H1 (cell line): ENCODE data around the gene NPIPB8. TPM values are rescaled to one million over a fixed set of nuclear protein-coding genes. Genes with fewer than 3 reads are reported as not detected.

Experiments used
- CTCF ChIA-PET: fragments of 300-600 bp; sonication (Branson Sonifier 250); formaldehyde crosslinking; loops from one replicate; lab custom pipeline; 2021; ENCODE audit not compliant: partially characterized antibody; lab: Charles Lee
- POLR2A ChIA-PET: fragments of 300-600 bp; sonication (Branson Sonifier 250); formaldehyde crosslinking; loops from one replicate; lab custom pipeline; 2021; ENCODE audit warnings: inconsistent platforms; ENCODE audit not compliant: partially characterized antibody; lab: Charles Lee
- DNase-seq, 2 experiments: peaks; one replicate each; pipeline versions ENCODE4 v3.0.0 to v3.0.0-alpha.2; 2010 to 2022; ENCODE audit warnings: low spot score in 2 of 2, low read depth in 1 of 2, mixed read lengths in 1 of 2
- FAIRE-seq: peaks from 2 replicates; lab custom pipeline; 2011; peaks lifted over from hg19 to GRCh38; lab: Jason Lieb, UNC
- H2AFZ ChIP-seq: 2 replicates; pipeline ENCODE4 v1.8.1; 2012; ENCODE audit warnings: low read length, inconsistent platforms
- H2AK5ac ChIP-seq: 2 replicates; pipeline ENCODE4 v1.6.1; 2013; ENCODE audit warnings: low read depth, low read length
- H2BK120ac ChIP-seq: replicated peaks from 2 replicates; pipeline ENCODE3; 2013; ENCODE audit warnings: low read depth, low read length, inconsistent platforms
- H2BK12ac ChIP-seq: 2 replicates; pipeline ENCODE4 v1.6.1; 2013; ENCODE audit warnings: low read depth, low read length
- H2BK15ac ChIP-seq: 2 replicates; pipeline ENCODE4 v1.6.1; 2013; ENCODE audit warnings: low read length
- H2BK20ac ChIP-seq: 2 replicates; pipeline ENCODE4 v1.6.1; 2013; ENCODE audit warnings: low read length
- H2BK5ac ChIP-seq: 2 replicates; pipeline ENCODE4 v1.6.1; 2013; ENCODE audit warnings: low read depth, low read length
- H3K14ac ChIP-seq: 2 replicates; pipeline ENCODE4 v1.6.1; 2013; ENCODE audit warnings: inconsistent platforms; ENCODE audit not compliant: insufficient read length
- H3K18ac ChIP-seq: 2 replicates; pipeline ENCODE4 v1.6.1; 2013; ENCODE audit warnings: low read length; ENCODE audit errors: extremely low read depth
- H3K23ac ChIP-seq: 2 replicates; pipeline ENCODE4 v1.6.1; 2013; ENCODE audit warnings: inconsistent platforms; ENCODE audit not compliant: insufficient read length
- H3K23me2 ChIP-seq: 2 replicates; pipeline ENCODE4 v1.6.1; 2013; ENCODE audit warnings: low read depth, low read length
- H3K27ac ChIP-seq: 2 replicates; pipeline ENCODE4 v1.6.1; 2011; ENCODE audit warnings: low read depth, low read length, inconsistent platforms
- H3K27me3 ChIP-seq, 4 experiments: replicated peaks in 1 of 4; 1 replicate in 1 of 4; 2 replicates in 3 of 4; pipeline versions ENCODE4 v1.6.1 to v1.8.1; 2011 to 2013; ENCODE audit warnings: low read length in 3 of 4, mild to moderate bottlenecking in 3 of 4, inconsistent platforms in 2 of 4, mixed read lengths in 2 of 4, moderate library complexity in 1 of 4; ENCODE audit not compliant: control insufficient read depth in 3 of 4, insufficient read depth in 3 of 4; ENCODE audit errors: extremely low read depth in 1 of 4
- H3K36me3 ChIP-seq, 4 experiments: 2 replicates each; pipeline versions ENCODE4 v1.6.1 to v1.8.1; 2011 to 2013; ENCODE audit warnings: mild to moderate bottlenecking in 4 of 4, low read length in 3 of 4, moderate library complexity in 2 of 4, control low read depth in 1 of 4, inconsistent platforms in 1 of 4; ENCODE audit not compliant: insufficient read depth in 4 of 4, control insufficient read depth in 2 of 4
- H3K4ac ChIP-seq: replicated peaks from 2 replicates; pipeline ENCODE3; 2013; ENCODE audit warnings: low read length, low read depth, mixed read lengths, inconsistent platforms; ENCODE audit not compliant: insufficient read length
- H3K4me1 ChIP-seq, 4 experiments: replicated peaks in 1 of 4; 1 replicate in 1 of 4; 2 replicates in 3 of 4; pipeline versions ENCODE4 v1.6.1 to v1.8.1; 2011 to 2013; ENCODE audit warnings: low read length in 3 of 4, inconsistent platforms in 2 of 4, mixed read lengths in 1 of 4; ENCODE audit not compliant: insufficient read depth in 4 of 4, control insufficient read depth in 3 of 4
- H3K4me2 ChIP-seq, 2 experiments: 2 replicates each; pipeline versions ENCODE4 v1.6.1 to v1.8.1; 2011 to 2013; ENCODE audit warnings: low read depth in 2 of 2, low read length in 2 of 2, control low read depth in 1 of 2, inconsistent platforms in 1 of 2, mild to moderate bottlenecking in 1 of 2; ENCODE audit not compliant: insufficient read depth in 1 of 2
- H3K4me3 ChIP-seq, 4 experiments: fragments of 200-600, 300-600 bp in 1 of 4; sonication (generic), shearing (Covaris generic), sonication (Bioruptor Twin) in 1 of 4; 2 replicates each; pipeline versions ENCODE4 v1.5.1 to v1.8.1; 2011 to 2016; ENCODE audit warnings: low read length in 4 of 4, low read depth in 3 of 4, control low read depth in 2 of 4, inconsistent platforms in 2 of 4, mild to moderate bottlenecking in 2 of 4, mixed read lengths in 1 of 4, moderate library complexity in 1 of 4; ENCODE audit not compliant: insufficient read depth in 2 of 4; ENCODE audit errors: extremely low read depth in 1 of 4
- H3K56ac ChIP-seq: replicated peaks from 2 replicates; pipeline ENCODE3; 2013; ENCODE audit warnings: low read depth, mild to moderate bottlenecking, mixed read lengths, low read length, inconsistent platforms; ENCODE audit not compliant: insufficient read length
- H3K79me1 ChIP-seq: 2 replicates; pipeline ENCODE4 v1.6.1; 2013; ENCODE audit warnings: low read depth, low read length, control low read depth
- H3K79me2 ChIP-seq, 2 experiments: 2 replicates each; pipeline versions ENCODE4 v1.6.1 to v1.8.1; 2012 to 2013; ENCODE audit warnings: low read length in 2 of 2, mild to moderate bottlenecking in 2 of 2, inconsistent platforms in 1 of 2; ENCODE audit not compliant: insufficient read depth in 2 of 2, control insufficient read depth in 1 of 2
- H3K9ac ChIP-seq, 4 experiments: replicated peaks in 1 of 4; 1 replicate in 1 of 4; 2 replicates in 3 of 4; pipeline versions ENCODE4 v1.6.1 to v1.8.1; 2011 to 2013; ENCODE audit warnings: low read depth in 3 of 4, low read length in 3 of 4, control low read depth in 2 of 4, mild to moderate bottlenecking in 2 of 4, moderate library complexity in 2 of 4, inconsistent platforms in 1 of 4; ENCODE audit errors: extremely low read depth in 1 of 4
- H3K9me3 ChIP-seq, 2 experiments: 2 replicates each; pipeline versions ENCODE4 v1.6.1 to v1.8.1; 2012 to 2013; ENCODE audit warnings: mild to moderate bottlenecking in 2 of 2, moderate library complexity in 2 of 2, control low read depth in 1 of 2, inconsistent platforms in 1 of 2, low read depth in 1 of 2, low read length in 1 of 2, mixed read lengths in 1 of 2; ENCODE audit not compliant: insufficient read depth in 2 of 2
- H4K20me1 ChIP-seq, 2 experiments: replicated peaks in 1 of 2; 2 replicates each; pipeline versions ENCODE3 to v1.8.1; 2011 to 2013; ENCODE audit warnings: inconsistent platforms in 2 of 2, low read length in 2 of 2, mild to moderate bottlenecking in 1 of 2; ENCODE audit not compliant: insufficient read depth in 2 of 2, control insufficient read depth in 1 of 2
- H4K5ac ChIP-seq: 2 replicates; pipeline ENCODE4 v1.6.1; 2013; ENCODE audit warnings: low read length, low read depth, mixed read lengths, inconsistent platforms; ENCODE audit not compliant: insufficient read length
- H4K8ac ChIP-seq: 2 replicates; pipeline ENCODE4 v1.8.0; 2013; ENCODE audit warnings: mild to moderate bottlenecking, moderate library complexity, low read length, inconsistent platforms; ENCODE audit not compliant: insufficient read depth; ENCODE audit errors: extremely low read depth
- H4K91ac ChIP-seq: replicated peaks from 2 replicates; pipeline ENCODE3; 2013; ENCODE audit warnings: low read length, mixed read lengths, inconsistent platforms; ENCODE audit not compliant: insufficient read length
- GTF2F1 ChIP-seq: IDR thresholded peaks from 2 replicates; pipeline ENCODE4 v1.6.1; 2012; ENCODE audit warnings: low read depth, low read length, improper control_type of control experiment, borderline replicate concordance
- NRF1 ChIP-seq: IDR thresholded peaks from 2 replicates; pipeline ENCODE4 v1.6.1; 2011; ENCODE audit warnings: mild to moderate bottlenecking, low read depth, low read length, improper control_type of control experiment
- SIN3A ChIP-seq, 2 experiments: IDR thresholded peaks in 1 of 2; conservative IDR thresholded peaks in 1 of 2; 2 replicates each; pipeline ENCODE4 v1.6.1; 2011 to 2012; ENCODE audit warnings: low read length in 2 of 2, improper control_type of control experiment in 1 of 2, low read depth in 1 of 2, mild to moderate bottlenecking in 1 of 2
- WGBS, 2 experiments: shearing (Covaris generic) in 1 of 2; methylation state at CpG; one replicate each; pipeline versions ENCODE4 v1.1.6 to v1.1.7; 2013 to 2015; ENCODE audit warnings: low lambda C conversion rate in 2 of 2, mixed read lengths in 2 of 2, inconsistent platforms in 1 of 2, low coverage in 1 of 2, missing lambda C conversion rate in 1 of 2; ENCODE audit not compliant: insufficient replicate concordance in 2 of 2, insufficient coverage in 1 of 2, insufficient read length in 1 of 2; ENCODE audit errors: extremely low coverage in 1 of 2, missing lambda C conversion rate in 1 of 2; 5-methylcytosine and 5-hydroxymethylcytosine counted together
- polyA plus RNA-seq, 7 experiments: library from polyadenylated mRNA; depleted of rRNA in 3 of 7; stranded (reverse) in 5 of 7; unstranded in 2 of 7; fragments of >200 nt in 5 of 7; fragments of 200-250 nt in 2 of 7; gene quantifications; 1 replicate in 5 of 7; 2 replicates in 1 of 7; 4 replicates in 1 of 7; pipeline versions ENCODE4 v1.2.1 to v1.2.3, GENCODE V29; 2011 to 2013; ENCODE audit warnings: missing spikeins in 2 of 7, mixed read lengths in 2 of 7
- total RNA-seq: library from RNA; stranded (reverse); fragmentation: NEBNext Ultra II Directional; extraction: Animal tissue kit (Norgen Biotek cat#: 25700); gene quantifications from 2 replicates; pipeline ENCODE4 v1.2.1, GENCODE V29; 2021

NPIPB8 gene
- total and polyA plus RNA-seq, 2 of the 8 experiments (the other 6 are each of a cell fraction or from before 2014, with no cell fraction given), result 0.05 TPM; not detected in 1

DNA sequence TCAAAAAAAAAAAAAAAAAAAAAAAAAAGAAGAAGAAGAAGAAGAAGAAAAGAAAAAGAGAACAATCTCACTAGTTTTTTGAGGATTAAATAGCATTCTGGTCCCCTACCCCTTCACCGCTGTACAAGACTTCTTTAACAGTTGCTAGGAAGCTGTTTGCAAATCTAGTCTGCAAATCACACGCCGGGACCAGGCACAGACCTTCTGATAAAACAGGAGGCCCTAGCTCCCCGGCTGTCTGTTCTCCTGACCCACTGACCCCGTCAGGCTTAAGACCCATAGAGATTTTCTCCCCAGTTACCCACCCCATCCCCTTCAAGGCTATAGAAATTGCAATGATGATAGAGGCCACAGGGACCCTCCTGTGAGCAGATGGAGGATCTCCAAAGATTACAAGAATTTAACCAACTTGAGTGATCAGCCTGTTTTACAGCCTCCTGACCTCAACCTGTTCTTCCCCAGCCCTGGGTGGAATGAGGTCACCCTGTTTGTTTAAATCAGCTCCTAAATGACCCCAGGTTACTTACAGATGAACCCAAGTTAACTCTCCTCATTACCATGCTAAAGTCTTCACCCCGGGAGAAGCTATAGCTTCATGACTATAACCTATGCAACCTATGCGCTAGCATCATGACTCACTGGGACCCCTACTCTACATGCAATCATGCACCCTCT, 16.2 kb upstream of the NPIPB8 start:
- H2BK20ac ChIP-seq, result no peak overlapping the region
- no peak overlapping the region for H2BK120ac ChIP-seq
- 90% methylated on average over 7 of the region's 7 CpGs; no CpG with 5 or more reads in 1 of the 2 experiments for WGBS, 2 experiments
- ChIA-PET CTCF (interaction anchor here (0.6 kb wide), 1 partner anchor 1332 kb away, joined by 3 read pairs; no protein-coding TSS in a partner anchor), POLR2A (interaction anchor here (1.0 kb wide), 1 partner anchor 104 kb away, joined by 3 read pairs; no protein-coding TSS in a partner anchor)
- H4K91ac ChIP-seq, result no peak overlapping the region
- H4K20me1 ChIP-seq, result no peaks in the 10 kb centered on the region
- H3K18ac ChIP-seq, result no peak overlapping the region
- no peak overlapping the region for H2BK15ac ChIP-seq
- no peak overlapping the region for H4K8ac ChIP-seq
- H2BK5ac ChIP-seq, result no peak overlapping the region
- TF ChIP-seq GTF2F1 (no peak), NRF1 (no peak), SIN3A (conservative IDR thresholded peaks at IDR 0.05 in 1 of 2, IDR thresholded peaks at IDR 0.05 in 1 of 2; ENCODE audit: low read depth in 1 of 2, low read length in 2 of 2) (no peak)
- no peaks in the 10 kb centered on the region for H3K23me2 ChIP-seq
- H3K4me3 ChIP-seq, result no peak overlapping the region
- H4K5ac ChIP-seq, result no peak overlapping the region
- DNase-seq, result no peak
- no peak overlapping the region for H2AFZ ChIP-seq
- no peaks in the 10 kb centered on the region for H3K79me2 ChIP-seq
- H3K14ac ChIP-seq, result no peak overlapping the region
- H3K36me3 ChIP-seq, result no peaks in the 10 kb centered on the region
- H3K9ac ChIP-seq, result no peak overlapping the region
- H3K4ac ChIP-seq, result no peak overlapping the region
- no peak overlapping the region for H3K4me2 ChIP-seq
- no peaks in the 10 kb centered on the region for H3K27me3 ChIP-seq
- H3K9me3 ChIP-seq, result no peaks in the 10 kb centered on the region
- no peak overlapping the region for H2BK12ac ChIP-seq
- no peaks in the 10 kb centered on the region for H3K79me1 ChIP-seq
- H3K27ac ChIP-seq, result no peak overlapping the region
- peaks cover 2 to 5% (median 3%) of the 10 kb centered on the region in 4 experiments; a peak in 4 of 7 replicates for H3K4me1 ChIP-seq
- H3K56ac ChIP-seq, result no peak overlapping the region
- H2AK5ac ChIP-seq, result no peak overlapping the region
- no peak overlapping the region for H3K23ac ChIP-seq
- no peak for FAIRE-seq
